ENCODE results near the gene PROSER3.

PROSER3 gene

GRCh38 chr19:35757749-35758608 is at the start of gene PROSER3:
Gene PROSER3, plus strand, starts transcription at chr19:35758176. Its CDS starts 40 bp downstream, at chr19:35758216.
- peak; percentile 95 for DNase-seq (ENCODE audit: low read depth)

- no peak for DNase-seq (ENCODE audit: low read depth)
These were observed 49.6 kb upstream of the PROSER3 start for GRCh38 chr19:35708391-35708790.

- peak; percentile 41 for DNase-seq (ENCODE audit: low read depth)
These were observed 46.9 kb upstream of the PROSER3 start for GRCh38 chr19:35710784-35711723.

- DNase-seq (ENCODE audit: low read depth) = peak; percentile 42
These were observed 45.1 kb upstream of the PROSER3 start for GRCh38 chr19:35712567-35713505.

GRCh38 chr19:35713506-35713850 is 44.5 kb upstream of the PROSER3 start:
- DNase-seq (ENCODE audit: low read depth) = no peak

GRCh38 chr19:35713904-35714495 is 44.0 kb upstream of the PROSER3 start:
- no peak for DNase-seq (ENCODE audit: low read depth)

GRCh38 chr19:35714601-35715354 is 43.2 kb upstream of the PROSER3 start:
- DNase-seq (ENCODE audit: low read depth) = no peak

- no peak for DNase-seq (ENCODE audit: low read depth)
These were observed 42.6 kb upstream of the PROSER3 start for GRCh38 chr19:35715355-35715809.

- no peak for DNase-seq (ENCODE audit: low read depth)
These were observed 41.8 kb upstream of the PROSER3 start for GRCh38 chr19:35715981-35716800.

GRCh38 chr19:35716801-35717664 is 40.9 kb upstream of the PROSER3 start:
- DNase-seq (ENCODE audit: low read depth) = peak; percentile 95

- no peak for DNase-seq (ENCODE audit: low read depth)
These were observed 40.2 kb upstream of the PROSER3 start, which contains the start of gene KMT2B for GRCh38 chr19:35717665-35718344. Gene KMT2B, plus strand, starts transcription at chr19:35718003. Its CDS starts 16 bp downstream, at chr19:35718019.

- DNase-seq (ENCODE audit: low read depth) = peak; percentile 43
These were observed 39.5 kb upstream of the PROSER3 start for GRCh38 chr19:35718345-35719041.

GRCh38 chr19:35719402-35720162 is 38.4 kb upstream of the PROSER3 start:
- no peak for DNase-seq (ENCODE audit: low read depth)

GRCh38 chr19:35720163-35720524 is 37.8 kb upstream of the PROSER3 start:
- no peak for DNase-seq (ENCODE audit: low read depth)

GRCh38 chr19:35720648-35721047 is 37.3 kb upstream of the PROSER3 start:
- no peak for DNase-seq (ENCODE audit: low read depth)

GRCh38 chr19:35721374-35721773 is 36.6 kb upstream of the PROSER3 start:
- no peak for DNase-seq (ENCODE audit: low read depth)

GRCh38 chr19:35722461-35722860 is 35.5 kb upstream of the PROSER3 start:
- no peak for DNase-seq (ENCODE audit: low read depth)
